Medulla oblongata (tissue), 1 donor: ENCODE results near the gene DPH6.
"Not testable (repeated sequence)": the region's sequence is repeated elsewhere in the genome, so short reads cannot be mapped to it uniquely, and the experiment has no call there.

Experiments used
- DNase-seq: peaks from one replicate; pipeline ENCODE4 v3.0.0-alpha.2; 2015; ENCODE audit errors: extremely low spot score

The DPH6 gene

GRCh38 chr15:35329521-35329961 lies 216.4 kb downstream of the DPH6 start:
- DNase-seq = no peak

GRCh38 chr15:35328836-35329235 lies 217.1 kb downstream of the DPH6 start:
- DNase-seq = not testable (repeated sequence)

DNA sequence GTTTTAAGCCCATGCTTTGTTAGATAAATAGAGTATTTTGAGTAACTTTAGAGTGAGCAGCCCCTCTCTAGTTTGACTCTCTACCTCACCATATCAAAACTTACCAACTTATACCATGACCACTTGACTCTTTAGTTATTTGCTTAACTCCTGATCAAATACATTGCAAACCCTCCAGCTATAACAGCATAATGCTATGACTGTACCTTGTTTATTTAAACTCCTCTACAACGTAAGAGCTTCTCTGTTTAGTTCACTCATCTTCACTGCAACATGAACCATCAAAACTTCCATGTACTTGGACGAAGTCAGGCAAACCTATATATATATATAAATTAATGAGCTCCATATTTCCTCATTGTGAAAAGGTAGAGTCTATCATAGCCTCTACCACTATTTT lies 218.2 kb downstream of the DPH6 start:
- no peak for DNase-seq

DNA sequence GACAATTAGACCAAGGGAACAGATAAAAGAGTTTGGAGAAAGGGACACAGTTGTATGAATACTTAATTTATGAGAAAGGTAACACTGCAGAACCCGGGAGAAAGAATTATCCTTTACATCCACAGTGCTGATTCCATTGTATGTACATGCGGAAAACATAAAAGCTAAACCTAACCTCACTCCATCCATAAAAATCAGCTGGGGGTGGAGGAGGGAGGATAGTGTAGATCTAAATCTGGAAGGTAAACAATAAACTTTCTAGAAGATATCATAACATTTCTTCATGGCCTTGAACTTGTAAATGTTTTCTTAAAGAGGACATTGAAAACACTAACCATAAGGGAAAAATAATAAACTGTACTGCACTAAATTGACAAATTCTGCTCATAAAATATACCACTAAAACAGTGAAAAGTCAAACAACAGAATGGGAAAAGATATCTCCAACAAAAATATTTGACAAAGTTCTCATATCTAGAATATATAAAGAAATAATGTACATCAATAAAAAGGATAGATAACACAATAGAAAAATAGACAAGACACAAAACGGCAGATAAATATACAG lies 220.5 kb downstream of the DPH6 start:
- DNase-seq = no peak

GRCh38 chr15:35323141-35323540 lies 222.8 kb downstream of the DPH6 start:
- no peak for DNase-seq

DNA sequence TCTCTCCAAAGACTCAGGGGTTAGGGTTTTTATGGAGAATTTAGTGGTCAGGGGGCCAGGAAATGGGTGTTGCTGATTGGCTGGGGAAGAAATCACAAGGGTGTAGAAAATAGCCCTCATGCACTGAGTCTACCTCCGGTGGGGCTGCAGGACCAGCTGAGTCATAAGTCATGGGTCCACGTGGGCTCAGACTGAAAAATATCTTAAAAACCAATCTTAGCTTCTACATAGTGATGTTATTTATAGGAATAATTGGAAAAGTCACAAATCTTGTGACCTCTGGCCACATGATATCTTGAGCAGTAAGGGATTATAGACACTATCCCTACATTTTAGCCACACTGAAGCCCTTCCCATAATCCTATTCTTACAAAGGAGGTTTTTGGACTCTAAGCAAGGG lies 224.0 kb downstream of the DPH6 start:
- DNase-seq = no peak

DNA sequence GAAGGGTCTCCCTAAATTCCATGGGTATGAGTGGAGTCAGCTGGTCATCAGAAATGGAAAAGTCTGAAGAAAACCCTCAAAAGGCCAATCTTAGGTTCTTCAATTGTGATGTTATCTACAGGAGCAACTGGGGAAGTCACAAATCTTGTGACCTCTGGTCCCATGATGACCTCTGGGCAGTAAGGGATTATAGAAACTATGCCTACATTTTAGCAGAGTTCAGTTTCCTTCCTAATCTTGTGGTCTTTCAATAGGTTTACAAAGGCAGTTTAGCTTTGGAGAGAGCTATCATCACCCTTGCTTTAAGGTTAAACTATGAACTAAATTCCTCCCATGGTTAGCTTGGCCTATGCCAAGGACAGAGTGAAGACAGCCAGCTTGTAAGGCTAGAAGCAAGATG lies 225.1 kb downstream of the DPH6 start:
- DNase-seq = no peak
